Measurements from ENCODE around the gene XAB2.
A peak's percentile ranks its signal among the peaks of the same experiment; 100 is the strongest.

Gene XAB2

GRCh38 chr19:7635670-7636069 is 6.3 kb upstream of the XAB2 start:
- FAIRE-seq (no peak), DNase-seq (ENCODE audit: insufficient read length, low spot score) (no peak)

- no peak for FAIRE-seq
- no peak for DNase-seq (ENCODE audit: insufficient read length, low spot score)
These were observed 4.4 kb upstream of the XAB2 start, which contains the start of gene PCP2 for GRCh38 chr19:7633698-7634097. TSS of gene PCP2 (minus strand) at chr19:7633719. CDS start at chr19:7633457, 262 bp downstream.

GRCh38 chr19:7632340-7633203 is 3.2 kb upstream of the XAB2 start:
- no peak for FAIRE-seq

GRCh38 chr19:7631577-7631976 is 2.2 kb upstream of the XAB2 start:
- FAIRE-seq (no peak), DNase-seq (ENCODE audit: insufficient read length, low spot score) (no peak)

More at GRCh38 chr19:7632340-7633203, 3.2 kb upstream of the XAB2 start:
- no peak for DNase-seq (ENCODE audit: insufficient read length, low spot score)

- FAIRE-seq (peak; percentile 16), DNase-seq (ENCODE audit: insufficient read length, low spot score) (no peak)
These were observed 595 bp downstream of the XAB2 start for GRCh38 chr19:7628589-7629311.

- FAIRE-seq (no peak), DNase-seq (ENCODE audit: insufficient read length, low spot score) (no peak)
These were observed 2.2 kb downstream of the XAB2 start for GRCh38 chr19:7627166-7627565.

GRCh38 chr19:7625763-7626372 is 3.5 kb downstream of the XAB2 start:
- no peak for FAIRE-seq
- DNase-seq (ENCODE audit: insufficient read length, low spot score) = no peak

- FAIRE-seq = no peak
These were observed 4.5 kb downstream of the XAB2 start for GRCh38 chr19:7624810-7625209.

GRCh38 chr19:7623725-7624603 is 5.4 kb downstream of the XAB2 start:
- DNase-seq (ENCODE audit: insufficient read length, low spot score) (no peak), FAIRE-seq (no peak)

More at GRCh38 chr19:7624810-7625209, 4.5 kb downstream of the XAB2 start:
- DNase-seq (ENCODE audit: insufficient read length, low spot score) = no peak

GRCh38 chr19:7622933-7623685 is 6.2 kb downstream of the XAB2 start:
- FAIRE-seq (peak; percentile 81), DNase-seq (ENCODE audit: insufficient read length, low spot score) (no peak)

GRCh38 chr19:7620442-7621412 is 8.6 kb downstream of the XAB2 start:
- FAIRE-seq = no peak
- DNase-seq (ENCODE audit: insufficient read length, low spot score) = no peak

GRCh38 chr19:7619671-7620441 is 9.5 kb downstream of the XAB2 start:
- DNase-seq (ENCODE audit: insufficient read length, low spot score) = no peak
- no peak for FAIRE-seq

GRCh38 chr19:7618771-7619510 is 10.4 kb downstream of the XAB2 start:
- DNase-seq (ENCODE audit: insufficient read length, low spot score) (no peak), FAIRE-seq (no peak)

GRCh38 chr19:7618348-7618747 is 11.0 kb downstream of the XAB2 start:
- no peak for FAIRE-seq
- DNase-seq (ENCODE audit: insufficient read length, low spot score) = no peak

- no peak for DNase-seq (ENCODE audit: insufficient read length, low spot score)
- no peak for FAIRE-seq
These were observed 11.6 kb downstream of the XAB2 start for GRCh38 chr19:7617735-7618134.

- DNase-seq (ENCODE audit: insufficient read length, low spot score) = no peak
These were observed 12.2 kb downstream of the XAB2 start for GRCh38 chr19:7617172-7617571.

More at GRCh38 chr19:7617172-7617571, 12.2 kb downstream of the XAB2 start:
- FAIRE-seq = no peak
